ENCODE data around the gene ZSCAN25.

Gene ZSCAN25

DNA sequence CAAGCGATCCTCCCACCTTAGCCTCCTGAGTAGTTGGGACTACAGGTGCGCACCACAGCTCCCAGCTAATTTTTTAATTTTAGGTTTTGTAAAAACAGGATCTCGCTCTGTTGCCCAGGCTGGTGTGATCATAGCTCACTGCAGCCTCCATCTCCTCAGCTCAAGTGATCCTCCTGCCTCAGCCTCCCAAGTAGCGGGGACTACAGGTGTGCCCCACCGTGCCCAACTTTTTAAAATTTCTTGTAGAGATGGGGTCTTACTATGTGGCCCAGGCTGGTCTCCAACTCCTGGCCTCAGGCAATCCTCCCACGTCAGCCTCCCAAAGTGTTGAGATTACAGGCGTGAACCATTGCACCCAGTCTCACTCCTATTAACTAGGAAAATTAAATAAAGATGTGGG lies 11.2 kb upstream of the ZSCAN25 start:
- TF ChIP-seq CTCF (conservative IDR thresholded peaks at IDR 0.05) (no peak), ZFX (IDR thresholded peaks at IDR 0.05) (no peak)
- no peak overlapping the region for H3K27ac ChIP-seq

DNA sequence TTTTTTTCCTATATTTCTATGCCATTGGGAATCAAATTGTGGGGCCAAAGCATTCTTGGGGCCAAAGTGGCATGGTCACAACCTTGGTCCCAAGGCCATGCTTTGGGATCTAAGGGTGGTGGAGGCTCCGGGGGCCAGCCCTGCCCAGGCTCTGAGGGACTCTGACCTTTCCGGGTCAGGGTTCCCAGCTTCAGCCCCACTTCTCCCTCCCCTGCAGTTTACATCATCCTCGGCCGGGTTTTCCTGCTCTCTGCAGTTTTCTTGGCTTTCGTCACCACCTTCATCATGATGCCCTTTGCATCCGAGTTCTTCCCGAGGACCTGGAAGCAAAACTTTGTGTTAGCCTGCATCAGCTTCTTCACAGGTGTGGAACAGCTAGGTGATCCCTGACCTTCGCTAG lies 10.2 kb upstream of the ZSCAN25 start:
- TF ChIP-seq CTCF (conservative IDR thresholded peaks at IDR 0.05), result no peak
- no peak for TF ChIP-seq ZFX (IDR thresholded peaks at IDR 0.05)
- H3K27ac ChIP-seq, result no peak overlapping the region

DNA sequence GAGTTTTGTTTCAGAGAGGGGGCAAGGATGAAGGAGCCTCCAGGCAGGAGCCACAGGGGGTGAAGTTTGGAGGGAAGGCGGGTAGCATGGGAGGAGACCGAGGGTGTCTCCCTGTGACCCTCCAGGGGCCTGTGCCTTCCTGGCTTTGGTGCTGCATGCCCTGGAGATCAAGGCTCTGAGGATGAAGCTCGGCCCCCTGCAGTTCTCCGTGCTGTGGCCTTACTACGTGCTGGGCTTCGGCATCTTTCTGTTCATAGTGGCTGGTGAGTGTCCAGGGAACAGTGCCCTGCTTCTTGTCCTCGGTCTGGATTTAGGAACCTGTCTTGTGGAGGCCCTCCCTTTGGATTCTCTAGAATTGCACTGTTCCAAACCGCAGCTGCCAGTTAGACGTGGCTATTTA lies 9.2 kb upstream of the ZSCAN25 start:
- no peak overlapping the region for H3K27ac ChIP-seq
- TF ChIP-seq CTCF (conservative IDR thresholded peaks at IDR 0.05) (no peak), ZFX (IDR thresholded peaks at IDR 0.05) (no peak)

- no peak for TF ChIP-seq ZFX (IDR thresholded peaks at IDR 0.05)
- TF ChIP-seq CTCF (conservative IDR thresholded peaks at IDR 0.05), result no peak
Measured at GRCh38 chr7:99614495-99614894, 2.3 kb upstream of the ZSCAN25 start.

DNA sequence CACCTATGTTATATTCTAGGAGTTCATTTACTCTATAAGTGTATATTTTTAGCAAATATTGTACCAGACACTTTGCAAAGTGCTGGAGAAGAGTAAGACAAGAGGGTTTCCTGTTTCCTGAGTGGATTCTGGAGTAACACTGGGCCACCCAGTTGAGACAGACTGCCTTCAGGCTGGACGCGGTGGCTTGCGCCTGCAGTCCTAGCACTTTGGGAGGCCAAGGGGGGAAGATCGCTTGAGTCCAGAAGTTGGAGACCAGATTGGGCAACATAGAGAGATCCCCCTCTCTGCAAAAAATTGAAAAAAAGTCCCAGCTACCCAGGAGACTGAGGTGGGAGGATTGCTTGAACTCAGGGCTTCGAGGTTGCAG lies 772 bp upstream of the ZSCAN25 start:
- no peak for TF ChIP-seq ZFX (IDR thresholded peaks at IDR 0.05)
- no peak for TF ChIP-seq CTCF (conservative IDR thresholded peaks at IDR 0.05)
- peak overlapping the region; percentile 77 for H3K27ac ChIP-seq

More at GRCh38 chr7:99614495-99614894, 2.3 kb upstream of the ZSCAN25 start:
- no peak overlapping the region for H3K27ac ChIP-seq

- peak; percentile 59; the same call in 1 of the 2 replicates for TF ChIP-seq ZFX (IDR thresholded peaks at IDR 0.05)
- no peak for TF ChIP-seq CTCF (conservative IDR thresholded peaks at IDR 0.05)
- H3K27ac ChIP-seq, result peak overlapping the region; percentile 77
Measured at GRCh38 chr7:99617192-99617781, 541 bp downstream of the ZSCAN25 start.

- no peak overlapping the region for H3K27ac ChIP-seq
- no peak for TF ChIP-seq ZFX (IDR thresholded peaks at IDR 0.05)
- TF ChIP-seq CTCF (conservative IDR thresholded peaks at IDR 0.05), result no peak
Measured at GRCh38 chr7:99618726-99619125, 2.0 kb downstream of the ZSCAN25 start.
